ENCODE data around the gene ARHGAP22. TPM values are rescaled to one million over a fixed set of nuclear protein-coding genes. Genes with fewer than 3 reads are reported as not detected.

ARHGAP22 gene
- polyA plus RNA-seq, 1 of the 3 experiments (the other 2 are of a cell fraction) = 12.4 TPM

DNA sequence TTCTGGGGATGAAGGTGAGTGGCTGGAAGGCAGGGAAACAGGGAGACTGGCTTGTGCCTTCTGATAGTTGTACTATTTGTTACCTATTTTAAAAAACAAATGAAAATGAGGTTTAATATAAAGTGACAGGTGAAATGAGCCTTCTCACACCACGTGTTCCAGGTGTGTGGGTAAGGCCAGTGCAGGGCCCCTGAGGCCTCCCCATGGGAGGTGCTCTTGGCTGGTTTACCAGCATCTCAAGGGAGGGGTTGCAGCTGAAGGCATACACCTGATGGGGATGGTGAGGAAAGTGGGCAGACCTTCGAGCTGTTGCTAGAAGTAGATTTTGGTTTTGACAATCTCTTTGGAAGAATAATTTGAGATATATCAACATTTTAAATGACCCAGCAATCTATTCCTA lies 103.6 kb downstream of the ARHGAP22 start:
- H3K9ac ChIP-seq = no peak overlapping the region
- peaks cover 9% of the 10 kb centered on the region for H3F3A ChIP-seq (replicated peaks; ENCODE audit: insufficient read depth)
- CTCF ChIA-PET = interaction anchor here (1.0 to 4.1 kb wide), 5 partner anchors 19 to 155 kb away, joined by 3 to 16 read pairs (median 4); no protein-coding TSS in a partner anchor
- H3K79me2 ChIP-seq (ENCODE audit: insufficient read depth) = peaks cover 89% of the 10 kb centered on the region
- H3K4me2 ChIP-seq = no peak overlapping the region
- H3K4me1 ChIP-seq (ENCODE audit: control insufficient read depth in 1 of 2, insufficient read depth in 2 of 2, low read depth in 1 of 2, low read length in 1 of 2) = peaks cover 15 to 18% of the 10 kb centered on the region in 2 experiments; a peak in 2 of 4 replicates
- WGBS (ENCODE audit: low lambda C conversion rate) = 75% methylated on average over 2 of the region's 2 CpGs
- H3K9me2 ChIP-seq = no peaks in the 10 kb centered on the region
- no peak overlapping the region for H3K4me3 ChIP-seq (ENCODE audit: low read depth in 2 of 2, low read length in 1 of 2)
- TF ChIP-seq, protein P1, sequence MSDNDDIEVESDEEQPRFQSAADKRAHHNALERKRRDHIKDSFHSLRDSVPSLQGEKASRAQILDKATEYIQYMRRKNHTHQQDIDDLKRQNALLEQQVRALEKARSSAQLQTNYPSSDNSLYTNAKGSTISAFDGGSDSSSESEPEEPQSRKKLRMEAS (IDR thresholded peaks at IDR 0.05; ENCODE audit: low read depth) = no peak
- TF ChIP-seq SIN3A (IDR thresholded peaks at IDR 0.05; ENCODE audit: borderline replicate concordance, low read depth, low read length) (no peak), GATA2 (CRISPR knock-in tag; IDR thresholded peaks at IDR 0.05) (no peak), TCF12 (IDR thresholded peaks at IDR 0.05) (no peak), RCOR1 (IDR thresholded peaks at IDR 0.05; ENCODE audit: low read length) (no peak), JUND (IDR thresholded peaks at IDR 0.05) (no peak), FOSL2 (IDR thresholded peaks at IDR 0.05; ENCODE audit: borderline replicate concordance, low read depth) (no peak), RFX5 (IDR thresholded peaks at IDR 0.05; ENCODE audit: low read length) (no peak), RXRA (IDR thresholded peaks at IDR 0.05; ENCODE audit: borderline replicate concordance, low read depth) (no peak), SMC3 (IDR thresholded peaks at IDR 0.05; ENCODE audit: low read depth, low read length) (no peak)
- TF ChIP-seq, protein P2, sequence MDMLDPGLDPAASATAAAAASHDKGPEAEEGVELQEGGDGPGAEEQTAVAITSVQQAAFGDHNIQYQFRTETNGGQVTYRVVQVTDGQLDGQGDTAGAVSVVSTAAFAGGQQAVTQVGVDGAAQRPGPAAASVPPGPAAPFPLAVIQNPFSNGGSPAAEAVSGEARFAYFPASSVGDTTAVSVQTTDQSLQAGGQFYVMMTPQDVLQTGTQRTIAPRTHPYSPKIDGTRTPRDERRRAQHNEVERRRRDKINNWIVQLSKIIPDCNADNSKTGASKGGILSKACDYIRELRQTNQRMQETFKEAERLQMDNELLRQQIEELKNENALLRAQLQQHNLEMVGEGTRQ (IDR thresholded peaks at IDR 0.05; ENCODE audit: borderline replicate concordance, low read depth, low read length) = no peak
- H3K9me3 ChIP-seq = no peaks in the 10 kb centered on the region
- no peaks in the 10 kb centered on the region for H3K27me3 ChIP-seq (ENCODE audit: insufficient read depth)
- no peak overlapping the region for H2AFZ ChIP-seq (ENCODE audit: low read depth)
- no peak overlapping the region for H3K27ac ChIP-seq (ENCODE audit: low read depth in 2 of 2, low read length in 1 of 2)
- H4K20me1 ChIP-seq (ENCODE audit: insufficient read depth) = peaks cover 55% of the 10 kb centered on the region
- H3K36me3 ChIP-seq (replicated peaks in 1 of 2; ENCODE audit: control insufficient read depth in 1 of 2, insufficient read depth in 2 of 2, low read length in 1 of 2) = peaks cover 0 to 6% of the 10 kb centered on the region in 2 experiments
- POLR2A ChIA-PET = no interaction called here
- DNase-seq = no peak

DNA sequence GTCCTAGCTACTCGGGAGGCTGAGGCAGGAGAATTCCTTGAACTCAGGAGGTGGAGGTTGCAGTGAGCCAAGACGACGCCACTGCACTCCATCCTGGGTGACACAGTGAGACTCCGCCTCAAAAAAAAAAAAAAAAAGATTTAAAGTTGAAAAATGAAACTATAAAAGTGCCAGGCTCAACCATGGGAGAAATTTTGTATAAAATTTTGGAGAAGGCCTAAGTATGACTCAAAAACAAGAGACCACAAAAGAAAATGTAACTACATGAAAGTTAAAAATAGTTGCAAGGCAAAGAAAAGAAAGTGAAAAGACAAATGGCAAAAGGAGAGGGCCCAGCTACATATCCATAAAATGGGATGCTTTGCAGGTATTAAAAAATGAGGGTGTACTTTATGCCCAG lies 104.1 kb downstream of the ARHGAP22 start:
- no peaks in the 10 kb centered on the region for H3K9me3 ChIP-seq
- peaks cover 51% of the 10 kb centered on the region for H4K20me1 ChIP-seq (ENCODE audit: insufficient read depth)
- no peaks in the 10 kb centered on the region for H3K27me3 ChIP-seq (ENCODE audit: insufficient read depth)
- H3K79me2 ChIP-seq (ENCODE audit: insufficient read depth) = peaks cover 89% of the 10 kb centered on the region
- H3K36me3 ChIP-seq (replicated peaks in 1 of 2; ENCODE audit: control insufficient read depth in 1 of 2, insufficient read depth in 2 of 2, low read length in 1 of 2) = peaks cover 0 to 6% of the 10 kb centered on the region in 2 experiments
- H2AFZ ChIP-seq (ENCODE audit: low read depth) = no peak overlapping the region
- 97% methylated on average over 4 of the region's 4 CpGs for WGBS (ENCODE audit: low lambda C conversion rate)
- H3K4me1 ChIP-seq (ENCODE audit: control insufficient read depth in 1 of 2, insufficient read depth in 2 of 2, low read depth in 1 of 2, low read length in 1 of 2) = peaks cover 15 to 18% of the 10 kb centered on the region in 2 experiments; a peak in 2 of 4 replicates
- H3K27ac ChIP-seq (ENCODE audit: low read depth in 2 of 2, low read length in 1 of 2) = no peak overlapping the region
- no peaks in the 10 kb centered on the region for H3K9me2 ChIP-seq
- CTCF ChIA-PET = interaction anchor here (1.1 to 1.5 kb wide), 3 partner anchors 50 to 156 kb away, joined by 3 to 4 read pairs (median 3); no protein-coding TSS in a partner anchor
- no peak overlapping the region for H3K4me2 ChIP-seq
- POLR2A ChIA-PET = no interaction called here
- no peak for DNase-seq
- TF ChIP-seq TCF12 (IDR thresholded peaks at IDR 0.05) (no peak), REST (IDR thresholded peaks at IDR 0.05; ENCODE audit: low read depth, low read length) (no peak), ZBTB33 (IDR thresholded peaks at IDR 0.05; ENCODE audit: borderline replicate concordance, low read depth) (no peak), POLR2AphosphoS5 (IDR thresholded peaks at IDR 0.05; ENCODE audit: low read depth, low read length) (no peak), SMC3 (IDR thresholded peaks at IDR 0.05; ENCODE audit: low read depth, low read length) (no peak), NFIC (IDR thresholded peaks at IDR 0.05; ENCODE audit: borderline replicate concordance) (no peak), FOSL2 (IDR thresholded peaks at IDR 0.05; ENCODE audit: borderline replicate concordance, low read depth) (no peak), GATA2 (CRISPR knock-in tag; IDR thresholded peaks at IDR 0.05) (no peak), IRF3 (IDR thresholded peaks at IDR 0.05; ENCODE audit: low read depth, low read length) (no peak)
- TF ChIP-seq, protein P1 (IDR thresholded peaks at IDR 0.05; ENCODE audit: low read depth) = no peak
- peaks cover 9% of the 10 kb centered on the region for H3F3A ChIP-seq (replicated peaks; ENCODE audit: insufficient read depth)
- no peak overlapping the region for H3K9ac ChIP-seq
- no peak overlapping the region for H3K4me3 ChIP-seq (ENCODE audit: low read depth in 2 of 2, low read length in 1 of 2)
